CD14-positive monocyte (primary cell): ENCODE data around the gene NFKBIE. TPM values are rescaled to one million over a fixed set of nuclear protein-coding genes. Genes with fewer than 3 reads are reported as not detected.
A peak's percentile ranks its signal among the peaks of the same experiment; 100 is the strongest.

Experiments used
- DNase-seq, 3 donors: peaks; one replicate each; pipeline ENCODE4 v3.0.0-alpha.2; 2011 to 2022
- H2AFZ ChIP-seq: 2 replicates; pipeline ENCODE4 v1.6.0; 2012; ENCODE audit warnings: mild to moderate bottlenecking, low read depth, low read length, inconsistent platforms; ENCODE audit not compliant: insufficient read depth, poor library complexity, severe bottlenecking
- H3K27ac ChIP-seq, 2 donors: 1 replicate in 1 of 2; 2 replicates in 1 of 2; pipeline ENCODE4 v1.5.1; 2012 to 2013; ENCODE audit warnings: low read length in 2 of 2, control low read depth in 1 of 2, inconsistent platforms in 1 of 2, low read depth in 1 of 2, mild to moderate bottlenecking in 1 of 2
- H3K27me3 ChIP-seq, 2 donors: one replicate each; pipeline versions ENCODE4 v1.6.0 to v1.6.1; 2011 to 2013; ENCODE audit warnings: low read length in 2 of 2; ENCODE audit not compliant: control insufficient read depth in 2 of 2, insufficient read depth in 2 of 2
- H3K36me3 ChIP-seq, 2 donors: replicated peaks in 1 of 2; 1 replicate in 1 of 2; 2 replicates in 1 of 2; pipeline versions ENCODE4 v1.5.1 to v1.6.1; 2012 to 2013; ENCODE audit warnings: low read length in 2 of 2, control low read depth in 1 of 2, inconsistent platforms in 1 of 2, mild to moderate bottlenecking in 1 of 2; ENCODE audit not compliant: insufficient read depth in 2 of 2, control insufficient read depth in 1 of 2
- H3K4me1 ChIP-seq, 2 donors: 1 replicate in 1 of 2; 2 replicates in 1 of 2; pipeline versions ENCODE4 v1.5.1 to v1.6.1; 2012 to 2013; ENCODE audit warnings: low read length in 2 of 2, control low read depth in 1 of 2, inconsistent platforms in 1 of 2, mild to moderate bottlenecking in 1 of 2, moderate library complexity in 1 of 2; ENCODE audit not compliant: insufficient read depth in 2 of 2, control insufficient read depth in 1 of 2
- H3K4me2 ChIP-seq: replicated peaks from 2 replicates; pipeline ENCODE3; 2012; ENCODE audit warnings: low read length, moderate library complexity, mild to moderate bottlenecking; ENCODE audit not compliant: poor library complexity, severe bottlenecking; ENCODE audit errors: extremely low read depth
- H3K4me3 ChIP-seq, 3 experiments: fragments of 200-600 bp in 1 of 3; sonication (generic) in 1 of 3; replicated peaks in 1 of 3; 1 replicate in 2 of 3; 2 replicates in 1 of 3; pipeline ENCODE4 v1.5.1; 2011 to 2013; ENCODE audit warnings: low read length in 3 of 3, mild to moderate bottlenecking in 3 of 3, control low read depth in 2 of 3, low read depth in 2 of 3, inconsistent platforms in 1 of 3, moderate library complexity in 1 of 3
- H3K79me2 ChIP-seq: 2 replicates; pipeline ENCODE4 v1.6.0; 2012; ENCODE audit warnings: mild to moderate bottlenecking, control low read depth, inconsistent platforms, low read length, moderate library complexity; ENCODE audit not compliant: insufficient read depth
- H3K9ac ChIP-seq: 2 replicates; pipeline ENCODE4 v1.6.0; 2017; ENCODE audit warnings: low read length, mild to moderate bottlenecking; ENCODE audit not compliant: insufficient read depth, poor library complexity, severe bottlenecking
- H3K9me3 ChIP-seq, 2 donors: replicated peaks in 1 of 2; 1 replicate in 1 of 2; 2 replicates in 1 of 2; pipeline versions ENCODE4 v1.5.1 to v1.6.1; 2012 to 2013; ENCODE audit warnings: low read length in 2 of 2, control low read depth in 1 of 2; ENCODE audit not compliant: control insufficient read depth in 1 of 2, insufficient read depth in 1 of 2
- H4K20me1 ChIP-seq: 2 replicates; pipeline ENCODE4 v1.6.0; 2012; ENCODE audit warnings: mild to moderate bottlenecking, low read length, control low read depth, moderate library complexity; ENCODE audit not compliant: insufficient read depth
- H3K27ac Mint-ChIP-seq, 7 donors: one replicate each; pipeline ENCODE4 v1.8.0; 2020; ENCODE audit warnings: mild to moderate bottlenecking in 7 of 7, mixed read lengths in 7 of 7, moderate library complexity in 6 of 7, inconsistent platforms in 2 of 7
- H3K27me3 Mint-ChIP-seq, 3 donors: one replicate each; pipeline ENCODE4 v1.8.0; 2021 to 2022; ENCODE audit warnings: low read depth in 3 of 3, mild to moderate bottlenecking in 3 of 3, mixed read lengths in 3 of 3, moderate library complexity in 3 of 3, inconsistent platforms in 1 of 3
- H3K36me3 Mint-ChIP-seq, 2 donors: one replicate each; pipeline ENCODE4 v1.8.0; 2020; ENCODE audit warnings: mixed read lengths in 2 of 2, inconsistent platforms in 1 of 2, mild to moderate bottlenecking in 1 of 2
- H3K4me1 Mint-ChIP-seq: one replicate; pipeline ENCODE4 v1.8.0; 2020; ENCODE audit warnings: mild to moderate bottlenecking, mixed read lengths
- H3K4me3 Mint-ChIP-seq, 2 donors: one replicate each; pipeline ENCODE4 v1.8.0; 2020; ENCODE audit warnings: mild to moderate bottlenecking in 2 of 2, mixed read lengths in 2 of 2, moderate library complexity in 1 of 2
- H3K9me3 Mint-ChIP-seq, 7 donors: one replicate each; pipeline ENCODE4 v1.8.0; 2020 to 2022; ENCODE audit warnings: mixed read lengths in 7 of 7, mild to moderate bottlenecking in 6 of 7, moderate library complexity in 6 of 7, inconsistent platforms in 2 of 7
- CTCF ChIP-seq: fragments of 200-600 bp; IDR thresholded peaks from one replicate; pipeline ENCODE4 v1.8.0; 2022; ENCODE audit warnings: antibody characterized with exemption, mild to moderate bottlenecking
- WGBS: methylation state at CpG from one replicate; pipeline ENCODE4 v1.1.5; 2013; ENCODE audit warnings: missing lambda C conversion rate; ENCODE audit not compliant: insufficient coverage; 5-methylcytosine and 5-hydroxymethylcytosine counted together
- intact Hi-C, 2 donors: fragments of 100-400 bp; cut with micrococcal nuclease; formaldehyde crosslinking; loops; one replicate each; pipeline versions ENCODE4 v1.15.0 to v1.15.1; 2023
- polyA plus RNA-seq, 3 donors: library from polyadenylated mRNA; depleted of rRNA in 1 of 3; unstranded in 2 of 3; stranded (reverse) in 1 of 3; fragments of 300-500 nt in 2 of 3; fragments of >200 nt in 1 of 3; fragmentation: Illumina TruSeq in 2 of 3; gene quantifications; 1 replicate in 2 of 3; 2 replicates in 1 of 3; pipeline ENCODE4 v1.2.3, GENCODE V29; 2012 to 2021

The NFKBIE gene
- polyA plus RNA-seq, 3 donors = 19.9 to 108 (median 23.2) TPM

- H3K4me2 ChIP-seq = peak overlapping the region; percentile 86
- Mint-ChIP-seq H3K27me3 (peaks cover 2 to 3% (median 3%) of the 10 kb centered on the region in 3 donors), H3K36me3 (peaks cover 1 to 7% of the 10 kb centered on the region in 2 donors), H3K27ac (peak overlapping the region; percentile 90 to 99 (median 97)), H3K9me3 (no peaks in the 10 kb centered on the region), H3K4me3 (peak overlapping the region; percentile 83 to 90), H3K4me1 (peaks cover 38% of the 10 kb centered on the region)
- no peaks in the 10 kb centered on the region for H3K79me2 ChIP-seq
- no peaks in the 10 kb centered on the region for H3K27me3 ChIP-seq
- intact Hi-C loops = loop anchor here (2.0 to 5.0 kb wide), 2 partner anchors 17 to 66 kb away; no protein-coding TSS in a partner anchor
- no peaks in the 10 kb centered on the region for H3K9me3 ChIP-seq
- TF ChIP-seq CTCF = peak; percentile 99
- peak overlapping the region; percentile 56 to 86 (median 76) for H3K4me3 ChIP-seq
- peak overlapping the region; percentile 82 for H2AFZ ChIP-seq
- H4K20me1 ChIP-seq = no peaks in the 10 kb centered on the region
- H3K9ac ChIP-seq = peak overlapping the region; percentile 84
- 0% methylated on average over 41 of the region's 42 CpGs for WGBS
- peaks cover 29 to 32% of the 10 kb centered on the region in 2 donors for H3K4me1 ChIP-seq
- peaks cover 0 to 1% of the 10 kb centered on the region in 2 donors for H3K36me3 ChIP-seq
- H3K27ac ChIP-seq = peak overlapping the region; percentile 65 to 96
- peak; percentile 84 to 90 (median 85) for DNase-seq
These were observed 27.4 kb downstream of the NFKBIE start for GRCh38 chr6:44237813-44238433.

GRCh38 chr6:44237021-44237812 is 28.1 kb downstream of the NFKBIE start:
- Histone ChIP-seq H3K4me3 (peak overlapping the region; percentile 56 to 86 (median 76)), H3K4me1 (peaks cover 32 to 35% of the 10 kb centered on the region in 2 donors), H3K79me2 (no peaks in the 10 kb centered on the region), H3K27ac (peak overlapping the region; percentile 65 to 96), H2AFZ (peak overlapping the region; percentile 82), H4K20me1 (no peaks in the 10 kb centered on the region), H3K36me3 (peaks cover 0 to 5% of the 10 kb centered on the region in 2 donors), H3K4me2 (peak overlapping the region; percentile 86), H3K9me3 (no peaks in the 10 kb centered on the region), H3K9ac (peak overlapping the region; percentile 84), H3K27me3 (no peaks in the 10 kb centered on the region)
- intact Hi-C loops = loop anchor here (2.0 to 5.0 kb wide), 2 partner anchors 16 to 65 kb away; no protein-coding TSS in a partner anchor
- Mint-ChIP-seq H3K27ac (peak overlapping the region; percentile 90 to 99 (median 97)), H3K36me3 (peaks cover 5 to 9% of the 10 kb centered on the region in 2 donors), H3K27me3 (peaks cover 2 to 3% (median 3%) of the 10 kb centered on the region in 3 donors), H3K4me1 (peaks cover 40% of the 10 kb centered on the region), H3K4me3 (peak overlapping the region; percentile 83 to 90), H3K9me3 (no peaks in the 10 kb centered on the region)
- DNase-seq = peak; percentile 95 to 98 (median 97)
- TF ChIP-seq CTCF = no peak
- WGBS = 24% methylated on average over 12 of the region's 22 CpGs
